Globus pallidus (tissue), 1 donor: ENCODE results near the gene ERMARD.

ENCODE experiments used
- DNase-seq: peaks from one replicate; pipeline ENCODE4 v3.0.0-alpha.2; 2015; ENCODE audit warnings: low spot score

ERMARD gene

GRCh38 chr6:169783971-169784820 lies 32.8 kb downstream of the ERMARD start:
- DNase-seq = no peak

- no peak for DNase-seq
These were observed 33.5 kb downstream of the ERMARD start for GRCh38 chr6:169784821-169785340.

GRCh38 chr6:169785566-169785965 lies 34.1 kb downstream of the ERMARD start:
- no peak for DNase-seq

- no peak for DNase-seq
These were observed 34.9 kb downstream of the ERMARD start for GRCh38 chr6:169786349-169786748.

GRCh38 chr6:169787797-169788196 lies 36.4 kb downstream of the ERMARD start:
- no peak for DNase-seq

GRCh38 chr6:169788809-169789145 lies 37.4 kb downstream of the ERMARD start:
- DNase-seq = no peak

GRCh38 chr6:169789146-169789943 lies 37.9 kb downstream of the ERMARD start:
- DNase-seq = no peak

- peak; percentile 73 for DNase-seq
These were observed 38.8 kb downstream of the ERMARD start for GRCh38 chr6:169789944-169790927.

- no peak for DNase-seq
These were observed 40.3 kb downstream of the ERMARD start for GRCh38 chr6:169791721-169792131.

- DNase-seq = no peak
These were observed 41.0 kb downstream of the ERMARD start for GRCh38 chr6:169792306-169793015.

- DNase-seq = no peak
These were observed 42.0 kb downstream of the ERMARD start for GRCh38 chr6:169793408-169793807.

GRCh38 chr6:169794317-169795055 lies 43.1 kb downstream of the ERMARD start:
- DNase-seq = no peak

- DNase-seq = no peak
These were observed 43.8 kb downstream of the ERMARD start for GRCh38 chr6:169795196-169795595.

- DNase-seq = no peak
These were observed 47.5 kb downstream of the ERMARD start for GRCh38 chr6:169798764-169799473.

GRCh38 chr6:169799474-169799926 lies 48.1 kb downstream of the ERMARD start:
- DNase-seq = peak; percentile 65

GRCh38 chr6:169800116-169800667 lies 48.8 kb downstream of the ERMARD start:
- no peak for DNase-seq

GRCh38 chr6:169800668-169801395 lies 49.4 kb downstream of the ERMARD start:
- peak; percentile 48 for DNase-seq

- DNase-seq = no peak
These were observed 50.2 kb downstream of the ERMARD start for GRCh38 chr6:169801396-169802160.
